ENCODE results near the gene MAX. TPM values are rescaled to one million over a fixed set of nuclear protein-coding genes. Genes with fewer than 3 reads are reported as not detected.

The MAX gene
- total and polyA plus RNA-seq, 2 of the 8 experiments (the other 6 are each of a cell fraction or from before 2014, with no cell fraction given): 36.9 to 65.1 TPM

GRCh38 chr14:65033181-65033580 lies 69.1 kb downstream of the MAX start:
- H3K9me3 ChIP-seq (ENCODE audit: insufficient read depth in 2 of 2, low read depth in 1 of 2, low read length in 1 of 2): no peaks in the 10 kb centered on the region
- no peak overlapping the region for H3K9ac ChIP-seq (replicated peaks in 1 of 4; ENCODE audit: extremely low read depth in 1 of 4, low read depth in 3 of 4, low read length in 3 of 4)
- no peak for DNase-seq (ENCODE audit: low read depth in 1 of 2, low spot score in 2 of 2)
- no peak for FAIRE-seq
- H2BK12ac ChIP-seq (ENCODE audit: low read depth, low read length): no peak overlapping the region
- H3K18ac ChIP-seq (ENCODE audit: extremely low read depth, low read length): no peak overlapping the region
- no peak overlapping the region for H2BK15ac ChIP-seq (ENCODE audit: low read length)
- H4K8ac ChIP-seq (ENCODE audit: extremely low read depth, insufficient read depth, low read length): no peak overlapping the region
- POLR2A ChIA-PET (ENCODE audit: partially characterized antibody): no interaction called here
- H3K36me3 ChIP-seq (ENCODE audit: control insufficient read depth in 2 of 4, insufficient read depth in 4 of 4, low read length in 3 of 4): peaks cover 0 to 11% (median 2%) of the 10 kb centered on the region in 4 experiments; a peak in 3 of 8 replicates
- H3K4me2 ChIP-seq (ENCODE audit: insufficient read depth in 1 of 2, low read depth in 2 of 2, low read length in 2 of 2): no peak overlapping the region
- WGBS, 2 experiments (ENCODE audit: extremely low coverage in 1 of 2, insufficient coverage in 1 of 2, insufficient read length in 1 of 2, insufficient replicate concordance in 2 of 2, low coverage in 1 of 2, low lambda C conversion rate in 2 of 2, missing lambda C conversion rate in 1 of 2): 82% methylated on average over 3 of the region's 3 CpGs; no CpG with 5 or more reads in 1 of the 2 experiments
- peaks cover 0 to 4% of the 10 kb centered on the region in 2 experiments for H4K20me1 ChIP-seq (replicated peaks in 1 of 2; ENCODE audit: control insufficient read depth in 1 of 2, insufficient read depth in 2 of 2, low read length in 2 of 2)
- no peaks in the 10 kb centered on the region for H3K79me1 ChIP-seq (ENCODE audit: low read depth, low read length)
- no peak overlapping the region for H4K5ac ChIP-seq (ENCODE audit: insufficient read length, low read depth, low read length)
- no peaks in the 10 kb centered on the region for H3K27me3 ChIP-seq (replicated peaks in 1 of 4; ENCODE audit: control insufficient read depth in 3 of 4, extremely low read depth in 1 of 4, insufficient read depth in 3 of 4, low read length in 3 of 4)
- no peak overlapping the region for H3K4me3 ChIP-seq (ENCODE audit: extremely low read depth in 1 of 4, insufficient read depth in 2 of 4, low read depth in 3 of 4, low read length in 4 of 4)
- H3K23ac ChIP-seq (ENCODE audit: insufficient read length): no peak overlapping the region
- CTCF ChIA-PET (ENCODE audit: partially characterized antibody): interaction anchor here (1.4 to 2.2 kb wide), 5 partner anchors 8 to 210 kb away, joined by 3 to 12 read pairs (median 3); partner anchors contain the start of gene FNTB
- H3K23me2 ChIP-seq (ENCODE audit: low read depth, low read length): no peaks in the 10 kb centered on the region
- no peaks in the 10 kb centered on the region for H3K79me2 ChIP-seq (ENCODE audit: control insufficient read depth in 1 of 2, insufficient read depth in 2 of 2, low read length in 2 of 2)
- no peak overlapping the region for H3K56ac ChIP-seq (replicated peaks; ENCODE audit: insufficient read length, low read depth, low read length)
- H2BK20ac ChIP-seq (ENCODE audit: low read length): no peak overlapping the region
- H2BK120ac ChIP-seq (replicated peaks; ENCODE audit: low read depth, low read length): no peak overlapping the region
- no peak overlapping the region for H3K14ac ChIP-seq (ENCODE audit: insufficient read length)
- H3K27ac ChIP-seq (ENCODE audit: low read depth, low read length): no peak overlapping the region
- H3K4me1 ChIP-seq (replicated peaks in 1 of 4; ENCODE audit: control insufficient read depth in 3 of 4, insufficient read depth in 4 of 4, low read length in 3 of 4): no peaks in the 10 kb centered on the region
- TF ChIP-seq GTF2F1 (IDR thresholded peaks at IDR 0.05; ENCODE audit: borderline replicate concordance, low read depth, low read length): no peak
- no peak for TF ChIP-seq KDM4A (IDR thresholded peaks at IDR 0.05; ENCODE audit: low read depth, low read length, severe bottlenecking)
- TF ChIP-seq CTBP2 (IDR thresholded peaks at IDR 0.05; ENCODE audit: borderline replicate concordance, insufficient read depth, insufficient read length, low read length): no peak
- TF ChIP-seq ATF3 (IDR thresholded peaks at IDR 0.05; ENCODE audit: insufficient read depth, low read depth, low read length): no peak
- H2BK5ac ChIP-seq (ENCODE audit: low read depth, low read length): no peak overlapping the region
- H2AK5ac ChIP-seq (ENCODE audit: low read depth, low read length): no peak overlapping the region
- no peak overlapping the region for H3K4ac ChIP-seq (replicated peaks; ENCODE audit: insufficient read length, low read depth, low read length)
- no peak overlapping the region for H2AFZ ChIP-seq (ENCODE audit: low read length)
- no peak overlapping the region for H4K91ac ChIP-seq (replicated peaks; ENCODE audit: insufficient read length, low read length)
